Measurements from ENCODE around the gene UBE2K.
"Not testable (repeated sequence)": the region's sequence is repeated elsewhere in the genome, so short reads cannot be mapped to it uniquely, and the experiment has no call there.

DNA sequence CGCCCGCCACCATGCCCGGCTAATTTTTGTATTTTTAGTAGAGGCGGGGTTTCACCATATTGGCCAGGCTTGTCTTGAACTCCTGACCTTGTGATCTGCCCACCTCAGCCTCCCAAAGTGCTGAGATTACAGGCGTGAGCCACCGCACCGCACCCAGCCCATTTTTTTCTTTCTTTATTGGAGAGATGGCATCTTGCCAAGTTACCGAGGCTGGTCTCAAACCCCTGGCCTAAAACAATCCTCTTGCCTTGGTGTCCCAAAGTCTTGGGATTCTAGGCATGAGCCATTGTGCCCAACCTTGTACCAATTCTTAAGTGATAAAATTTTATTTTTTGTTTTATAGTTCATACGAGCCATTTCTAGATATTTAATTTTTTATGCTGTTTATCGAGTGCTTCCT is 41.7 kb downstream of the UBE2K start:
- not testable (repeated sequence) for TF ChIP-seq EZH2phosphoT487 (IDR thresholded peaks at IDR 0.05; ENCODE audit: insufficient read depth, low read depth); EZH2 (IDR thresholded peaks at IDR 0.05; ENCODE audit: insufficient read depth, poor library complexity, severe bottlenecking)
